Coronary artery (tissue), 2 donors: ENCODE data around the gene PHEX.

Experiments used
- DNase-seq: peaks from one replicate; pipeline ENCODE4 v3.0.0-alpha.2; 2017; ENCODE audit warnings: low spot score
- H3K27ac ChIP-seq, 2 donors: fragments of 200-600 bp; sonication (generic); one replicate each; pipeline ENCODE4 v1.5.1; 2016 to 2019
- H3K4me3 ChIP-seq: fragments of 200-600 bp; sonication (generic); 2 replicates; pipeline ENCODE4 v1.5.1; 2016; ENCODE audit warnings: mild to moderate bottlenecking, moderate library complexity
- CTCF ChIP-seq: fragments of 200-600 bp; sonication (generic); IDR thresholded peaks from one replicate; pipeline ENCODE4 v1.5.1; 2019; ENCODE audit warnings: antibody characterized with exemption

PHEX gene

GRCh38 chrX:21996872-21997455 lies 35.2 kb upstream of the PHEX start:
- no peak for TF ChIP-seq CTCF
- Histone ChIP-seq H3K4me3 (no peak overlapping the region), H3K27ac (no peak overlapping the region)
- DNase-seq, result no peak

GRCh38 chrX:21998037-21998436 lies 34.1 kb upstream of the PHEX start:
- no peak for TF ChIP-seq CTCF
- Histone ChIP-seq H3K4me3 (no peak overlapping the region), H3K27ac (no peak overlapping the region)
- DNase-seq, result no peak

DNA sequence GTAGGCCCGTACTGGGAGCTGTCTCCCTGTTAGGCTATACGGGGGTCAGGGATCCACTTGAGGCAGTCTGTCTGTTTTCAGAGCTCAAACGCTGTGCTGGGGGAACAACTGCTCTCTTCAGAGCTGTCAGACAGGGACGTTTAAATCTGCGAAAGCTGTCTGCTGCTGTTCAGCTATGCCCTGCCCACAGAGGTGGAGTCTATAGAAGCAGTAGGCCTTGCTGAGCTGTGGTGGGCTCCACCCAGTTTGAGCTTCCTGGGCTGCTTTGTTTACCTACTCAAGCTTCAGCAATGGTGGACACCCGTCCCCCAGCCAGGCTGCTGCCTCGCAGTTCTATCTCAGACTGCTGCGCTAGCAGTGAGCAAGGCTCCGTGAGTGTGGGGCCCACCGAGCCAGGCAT lies 27.3 kb upstream of the PHEX start:
- TF ChIP-seq CTCF, result no peak
- no peak overlapping the region for H3K4me3 ChIP-seq
- no peak for DNase-seq

DNA sequence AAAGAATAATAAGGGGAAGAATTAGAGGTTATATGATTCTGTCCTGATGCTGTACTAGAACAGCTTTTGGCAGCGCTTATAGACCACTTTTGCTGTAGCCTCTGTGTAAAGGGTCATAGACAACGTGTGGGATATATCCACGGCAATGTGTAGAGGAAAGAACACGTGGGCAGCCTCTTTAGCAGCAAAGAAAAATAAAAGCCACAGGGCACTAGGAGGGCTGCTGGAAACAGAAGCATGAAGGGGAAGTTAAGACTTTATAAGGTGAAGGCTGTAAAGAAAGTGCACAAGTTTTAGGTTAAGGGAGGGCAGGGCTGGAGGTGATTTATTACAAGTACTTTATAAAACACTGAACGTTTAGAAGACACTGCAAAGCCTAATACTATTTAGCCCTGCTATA lies 20.1 kb upstream of the PHEX start:
- DNase-seq, result no peak
- no peak overlapping the region for H3K27ac ChIP-seq
- no peak overlapping the region for H3K4me3 ChIP-seq
- no peak for TF ChIP-seq CTCF

More for the DNA sequence above, 27.3 kb upstream of the PHEX start:
- no peak overlapping the region for H3K27ac ChIP-seq

GRCh38 chrX:22012931-22013330 lies 19.2 kb upstream of the PHEX start:
- no peak overlapping the region for H3K27ac ChIP-seq
- TF ChIP-seq CTCF, result no peak
- H3K4me3 ChIP-seq, result no peak overlapping the region
- no peak for DNase-seq

DNA sequence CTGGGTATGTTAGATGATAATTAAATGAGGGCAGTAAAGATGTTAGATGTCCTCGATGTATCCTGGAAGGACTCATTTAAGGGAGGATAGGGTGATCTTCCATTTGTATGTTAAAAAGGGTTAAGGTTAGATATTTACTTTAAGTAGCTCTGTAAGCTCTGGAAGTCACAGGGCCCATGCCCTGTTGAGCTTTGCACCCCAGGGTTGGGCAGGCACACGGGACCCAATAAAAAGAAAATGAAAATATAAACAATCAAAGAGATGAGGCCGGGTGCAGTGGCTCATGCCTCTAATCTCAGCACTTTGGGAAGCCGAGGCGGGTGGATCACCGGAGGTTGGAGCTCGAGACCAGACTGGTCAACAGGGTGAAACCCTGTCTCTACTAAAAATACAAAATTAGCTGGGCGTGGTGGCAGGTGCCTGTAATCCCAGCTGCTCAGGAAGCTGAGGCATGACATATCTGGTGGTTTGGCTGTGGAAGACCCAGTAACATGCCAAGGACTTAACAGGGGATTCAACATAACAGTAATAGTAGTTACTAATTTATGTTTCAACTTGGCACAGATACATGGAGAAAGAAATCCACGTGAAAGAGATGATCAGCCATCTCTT lies 16.9 kb upstream of the PHEX start:
- Histone ChIP-seq H3K4me3 (no peak overlapping the region), H3K27ac (no peak overlapping the region)
- DNase-seq, result no peak
- no peak for TF ChIP-seq CTCF

GRCh38 chrX:22021751-22022324 lies 10.3 kb upstream of the PHEX start:
- no peak for TF ChIP-seq CTCF
- H3K4me3 ChIP-seq, result no peak overlapping the region
- no peak overlapping the region for H3K27ac ChIP-seq
- DNase-seq, result no peak
